ENCODE results near the gene POPDC3.
"Not testable (repeated sequence)": the region's sequence is repeated elsewhere in the genome, so short reads cannot be mapped to it uniquely, and the experiment has no call there.

Gene POPDC3

DNA sequence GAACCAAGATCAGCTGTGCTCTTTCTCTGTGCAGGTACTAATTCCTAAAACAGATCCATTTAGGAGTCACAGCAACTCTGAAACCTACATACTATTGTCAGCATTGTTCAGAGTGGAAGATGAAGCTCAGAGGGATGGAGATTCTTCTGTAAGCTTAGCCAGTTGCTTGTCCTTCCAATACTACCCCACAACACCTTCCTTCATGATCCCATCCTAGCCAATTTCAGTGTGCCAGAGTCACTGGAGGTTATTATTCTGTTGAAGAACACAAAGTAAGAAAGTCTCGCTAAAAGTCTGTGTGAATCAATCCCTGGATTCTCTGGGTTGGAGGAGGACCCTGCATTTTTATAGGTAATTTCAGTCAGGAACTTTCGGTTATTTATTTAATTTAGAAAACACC is 2.3 kb downstream of the POPDC3 start:
- no peak overlapping the region for H3K27ac ChIP-seq
- H3K36me3 ChIP-seq (ENCODE audit: control insufficient read depth, insufficient read depth, low read length), result no peaks in the 10 kb centered on the region
- H3K9ac ChIP-seq, result no peak overlapping the region
- no peaks in the 10 kb centered on the region for H3K27me3 ChIP-seq (ENCODE audit: control insufficient read depth, insufficient read depth, low read length)
- TF ChIP-seq, protein P1, sequence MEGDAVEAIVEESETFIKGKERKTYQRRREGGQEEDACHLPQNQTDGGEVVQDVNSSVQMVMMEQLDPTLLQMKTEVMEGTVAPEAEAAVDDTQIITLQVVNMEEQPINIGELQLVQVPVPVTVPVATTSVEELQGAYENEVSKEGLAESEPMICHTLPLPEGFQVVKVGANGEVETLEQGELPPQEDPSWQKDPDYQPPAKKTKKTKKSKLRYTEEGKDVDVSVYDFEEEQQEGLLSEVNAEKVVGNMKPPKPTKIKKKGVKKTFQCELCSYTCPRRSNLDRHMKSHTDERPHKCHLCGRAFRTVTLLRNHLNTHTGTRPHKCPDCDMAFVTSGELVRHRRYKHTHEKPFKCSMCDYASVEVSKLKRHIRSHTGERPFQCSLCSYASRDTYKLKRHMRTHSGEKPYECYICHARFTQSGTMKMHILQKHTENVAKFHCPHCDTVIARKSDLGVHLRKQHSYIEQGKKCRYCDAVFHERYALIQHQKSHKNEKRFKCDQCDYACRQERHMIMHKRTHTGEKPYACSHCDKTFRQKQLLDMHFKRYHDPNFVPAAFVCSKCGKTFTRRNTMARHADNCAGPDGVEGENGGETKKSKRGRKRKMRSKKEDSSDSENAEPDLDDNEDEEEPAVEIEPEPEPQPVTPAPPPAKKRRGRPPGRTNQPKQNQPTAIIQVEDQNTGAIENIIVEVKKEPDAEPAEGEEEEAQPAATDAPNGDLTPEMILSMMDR (IDR thresholded peaks at IDR 0.05), result no peak
- no peaks in the 10 kb centered on the region for H3K79me2 ChIP-seq
- H2AFZ ChIP-seq, result no peak overlapping the region
- H3K4me1 ChIP-seq, result no peaks in the 10 kb centered on the region
- H3K4me3 ChIP-seq (ENCODE audit: low read depth, low read length), result no peak overlapping the region
- H3K9me3 ChIP-seq (ENCODE audit: control insufficient read depth, low read length), result no peaks in the 10 kb centered on the region
- H3K4me2 ChIP-seq (ENCODE audit: low read length), result no peak overlapping the region

DNA sequence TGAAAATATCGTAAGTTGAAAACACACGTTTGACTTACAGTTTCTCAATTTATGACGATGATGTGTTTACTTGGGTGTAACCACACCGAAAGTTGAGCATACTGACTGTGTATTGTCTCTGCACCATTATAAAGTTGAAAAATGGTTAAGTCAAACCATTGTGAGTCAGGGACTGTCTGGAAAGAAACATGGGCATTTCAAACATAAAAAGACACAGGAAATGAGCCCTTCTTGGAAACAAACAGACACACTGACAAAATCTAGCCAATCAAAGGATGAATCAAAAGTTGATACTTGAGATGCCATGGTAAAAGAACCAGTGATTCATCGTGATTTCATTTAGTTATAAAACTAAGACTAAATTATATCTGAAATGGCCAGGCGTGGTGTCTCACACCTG is 5.3 kb downstream of the POPDC3 start:
- H3K4me3 ChIP-seq (ENCODE audit: low read depth, low read length), result no peak overlapping the region
- TF ChIP-seq, protein P1 (IDR thresholded peaks at IDR 0.05), result no peak
- no peaks in the 10 kb centered on the region for H3K27me3 ChIP-seq (ENCODE audit: control insufficient read depth, insufficient read depth, low read length)
- no peaks in the 10 kb centered on the region for H3K79me2 ChIP-seq
- no peak overlapping the region for H2AFZ ChIP-seq
- H3K9me3 ChIP-seq (ENCODE audit: control insufficient read depth, low read length), result no peaks in the 10 kb centered on the region
- no peaks in the 10 kb centered on the region for H3K4me1 ChIP-seq
- no peak overlapping the region for H3K4me2 ChIP-seq (ENCODE audit: low read length)
- no peak overlapping the region for H3K27ac ChIP-seq
- no peaks in the 10 kb centered on the region for H3K36me3 ChIP-seq (ENCODE audit: control insufficient read depth, insufficient read depth, low read length)
- no peak overlapping the region for H3K9ac ChIP-seq

DNA sequence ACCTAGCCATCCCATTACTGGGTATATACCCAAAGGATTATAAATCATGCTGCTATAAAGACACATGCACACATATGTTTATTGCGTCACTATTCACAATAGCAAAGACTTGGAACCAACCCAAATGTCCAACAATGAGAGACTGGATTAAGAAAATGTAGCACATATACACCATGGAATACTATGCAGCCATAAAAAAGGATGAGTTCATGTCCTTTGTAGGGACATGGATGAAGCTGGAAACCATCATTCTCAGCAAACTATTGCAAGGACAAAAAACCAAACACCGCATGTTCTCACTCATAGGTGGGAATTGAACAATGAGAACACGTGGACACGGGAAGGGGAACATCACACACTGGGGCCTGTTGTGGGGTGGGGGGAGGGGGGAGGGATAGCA is 7.3 kb downstream of the POPDC3 start:
- H3K4me1 ChIP-seq; H3K27me3 ChIP-seq (ENCODE audit: control insufficient read depth, insufficient read depth, low read length); H3K36me3 ChIP-seq (ENCODE audit: control insufficient read depth, insufficient read depth, low read length); H3K4me2 ChIP-seq (ENCODE audit: low read length); H3K9me3 ChIP-seq (ENCODE audit: control insufficient read depth, low read length); H3K4me3 ChIP-seq (ENCODE audit: low read depth, low read length); H2AFZ ChIP-seq; H3K27ac ChIP-seq; H3K9ac ChIP-seq; H3K79me2 ChIP-seq: not testable (repeated sequence)

DNA sequence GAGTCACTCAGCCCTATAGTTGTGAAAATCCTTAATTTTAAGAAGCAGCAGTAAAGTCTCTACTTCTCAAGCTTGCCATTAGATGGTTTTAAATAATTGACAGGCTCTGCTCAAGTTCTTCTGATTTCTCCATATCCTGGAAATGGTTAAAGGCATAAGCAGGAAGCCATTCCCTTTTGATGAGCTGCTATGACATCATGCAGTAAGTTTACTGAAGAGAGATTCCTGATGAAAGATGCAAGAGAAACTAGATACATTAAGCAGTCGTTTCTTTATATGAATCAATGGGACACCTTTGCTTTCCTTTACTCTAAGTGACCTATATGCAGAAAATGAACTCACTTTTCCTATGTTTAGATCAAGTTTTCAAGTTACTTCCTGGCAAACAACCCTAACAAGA is 9.8 kb downstream of the POPDC3 start:
- Histone ChIP-seq H3K4me2 (ENCODE audit: low read length) (no peak overlapping the region), H3K27me3 (ENCODE audit: control insufficient read depth, insufficient read depth, low read length) (no peaks in the 10 kb centered on the region), H3K27ac (no peak overlapping the region), H3K4me3 (ENCODE audit: low read depth, low read length) (no peak overlapping the region), H3K36me3 (ENCODE audit: control insufficient read depth, insufficient read depth, low read length) (no peaks in the 10 kb centered on the region), H2AFZ (no peak overlapping the region), H3K9me3 (ENCODE audit: control insufficient read depth, low read length) (no peaks in the 10 kb centered on the region), H3K4me1 (no peaks in the 10 kb centered on the region), H3K9ac (no peak overlapping the region), H3K79me2 (no peaks in the 10 kb centered on the region)
- TF ChIP-seq, protein P1 (IDR thresholded peaks at IDR 0.05), result no peak

DNA sequence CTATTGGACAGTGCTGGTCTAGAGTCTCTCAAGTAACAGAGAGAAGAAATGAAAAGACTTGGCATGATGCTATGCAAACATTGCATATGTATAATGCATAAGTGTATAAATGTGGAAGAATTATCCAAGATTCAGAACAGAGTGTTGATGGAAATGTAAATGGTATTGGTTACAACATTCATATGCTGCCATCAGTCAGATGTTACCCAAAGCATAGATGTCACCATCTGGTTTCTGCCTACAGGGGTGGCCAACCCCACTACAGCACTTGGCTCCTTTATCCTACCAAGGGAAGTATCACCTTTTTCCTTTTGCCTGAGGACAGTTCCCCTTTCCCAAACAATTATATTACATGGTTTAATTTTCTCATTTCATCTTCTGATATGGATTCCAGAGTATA is 11.9 kb downstream of the POPDC3 start:
- Histone ChIP-seq H3K4me2 (ENCODE audit: low read length) (no peak overlapping the region), H3K27me3 (ENCODE audit: control insufficient read depth, insufficient read depth, low read length) (no peaks in the 10 kb centered on the region), H3K27ac (no peak overlapping the region), H3K36me3 (ENCODE audit: control insufficient read depth, insufficient read depth, low read length) (no peaks in the 10 kb centered on the region), H3K79me2 (no peaks in the 10 kb centered on the region), H3K4me1 (no peaks in the 10 kb centered on the region), H3K9me3 (ENCODE audit: control insufficient read depth, low read length) (no peaks in the 10 kb centered on the region), H3K9ac (no peak overlapping the region), H2AFZ (no peak overlapping the region), H3K4me3 (ENCODE audit: low read depth, low read length) (no peak overlapping the region)
- TF ChIP-seq, protein P1 (IDR thresholded peaks at IDR 0.05), result no peak

All from parathyroid adenoma (tissue), 2 donors.